T-helper 1 cell treated with Interleukin-12 subunit alpha and Interleukin-12 subunit beta and Interleukin-4 antibody, amounts not matched to agents 30 μg/mL and 1 μg/mL, for 36 hours (primary cell): ENCODE measurements around the gene CCL3.

Source experiments
- H3K27ac Mint-ChIP-seq: one replicate; pipeline ENCODE4 v1.8.0; 2021; ENCODE audit warnings: mild to moderate bottlenecking, mixed read lengths
- H3K27me3 Mint-ChIP-seq: one replicate; pipeline ENCODE4 v1.8.0; 2021; ENCODE audit warnings: low read depth, mixed read lengths
- H3K36me3 Mint-ChIP-seq: one replicate; pipeline ENCODE4 v1.8.0; 2021; ENCODE audit warnings: low read depth, mixed read lengths
- H3K4me1 Mint-ChIP-seq: one replicate; pipeline ENCODE4 v1.8.0; 2021; ENCODE audit warnings: low read depth, mixed read lengths
- H3K4me3 Mint-ChIP-seq: one replicate; pipeline ENCODE4 v1.8.0; 2021; ENCODE audit warnings: mild to moderate bottlenecking, moderate library complexity, mixed read lengths
- H3K9me3 Mint-ChIP-seq: one replicate; pipeline ENCODE4 v1.8.0; 2021; ENCODE audit warnings: mixed read lengths

CCL3 gene

DNA sequence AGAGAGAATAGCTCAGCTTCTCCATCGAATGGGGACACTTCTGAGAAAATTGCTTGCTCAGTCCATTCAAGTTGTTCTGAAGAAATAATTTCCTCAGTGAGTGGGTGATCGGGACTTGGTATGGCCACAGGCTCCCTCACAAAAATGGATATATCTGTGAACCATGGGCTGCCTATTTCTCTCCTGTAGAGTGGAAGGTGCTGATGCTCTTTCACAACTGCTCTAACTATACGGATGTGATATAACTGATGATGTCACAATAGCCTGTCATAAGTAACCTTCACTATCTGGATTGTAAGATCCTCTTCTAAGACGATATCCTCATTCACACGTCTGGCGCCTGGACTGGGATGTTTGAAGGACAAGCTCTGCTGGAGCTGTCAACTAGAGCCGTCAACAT is 30.5 kb downstream of the CCL3 start:
- H3K36me3 Mint-ChIP-seq = no peaks in the 10 kb centered on the region
- peaks cover 40% of the 10 kb centered on the region for H3K27me3 Mint-ChIP-seq
- H3K4me1 Mint-ChIP-seq = no peaks in the 10 kb centered on the region
- H3K27ac Mint-ChIP-seq = no peak overlapping the region
- no peak overlapping the region for H3K4me3 Mint-ChIP-seq
- H3K9me3 Mint-ChIP-seq = no peaks in the 10 kb centered on the region

DNA sequence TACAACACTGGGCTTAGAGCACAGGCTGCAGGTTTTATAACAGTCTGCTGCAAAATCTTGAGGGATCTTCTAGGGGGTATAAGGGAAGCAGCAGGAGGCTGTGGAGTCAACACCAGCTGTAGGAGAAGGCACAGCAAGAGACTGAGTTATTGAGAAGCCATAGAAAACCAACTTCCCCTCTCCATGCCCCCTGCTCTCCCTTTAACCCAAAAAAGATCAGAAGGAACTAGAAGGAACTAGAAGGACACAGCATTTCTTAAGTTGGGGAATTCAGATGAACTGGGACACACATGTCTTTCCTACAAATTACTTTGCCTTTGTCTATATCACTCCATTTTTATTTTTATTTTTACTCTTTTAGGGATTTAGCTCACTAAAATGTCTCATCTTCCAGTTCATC is 32.0 kb downstream of the CCL3 start:
- Mint-ChIP-seq H3K9me3 (no peaks in the 10 kb centered on the region), H3K27ac (no peak overlapping the region), H3K36me3 (no peaks in the 10 kb centered on the region), H3K4me1 (no peaks in the 10 kb centered on the region), H3K27me3 (peaks cover 36% of the 10 kb centered on the region), H3K4me3 (no peak overlapping the region)

DNA sequence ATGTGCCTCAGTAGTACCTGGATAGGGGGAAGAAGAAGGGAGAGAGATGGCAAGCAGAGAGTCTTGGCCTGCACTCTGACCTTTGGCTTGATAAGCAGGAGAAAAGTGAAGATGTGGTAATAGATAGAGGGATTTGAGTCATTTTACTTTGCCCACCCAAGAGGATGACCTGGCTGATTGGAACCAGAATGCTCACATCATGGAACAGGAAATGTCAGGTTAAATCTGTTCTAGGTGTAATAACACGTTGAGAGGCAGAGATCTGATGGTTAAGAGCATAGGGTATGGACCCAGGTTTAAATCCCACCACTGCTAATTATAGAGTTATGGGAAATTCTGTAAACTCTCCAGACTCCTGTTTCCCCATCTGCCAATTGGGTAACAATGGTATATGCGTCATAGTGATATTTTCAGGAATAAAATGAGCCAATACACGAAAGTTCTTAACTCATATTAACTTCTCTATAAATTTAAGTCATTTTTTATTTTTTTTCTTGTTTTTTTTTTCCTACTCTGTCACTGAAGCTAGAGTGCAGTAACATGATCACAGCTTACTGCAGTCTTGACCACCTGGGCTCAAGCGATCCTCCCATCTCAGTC is 33.9 kb downstream of the CCL3 start:
- Mint-ChIP-seq H3K4me1 (no peaks in the 10 kb centered on the region), H3K9me3 (peaks cover 7% of the 10 kb centered on the region), H3K27me3 (peaks cover 36% of the 10 kb centered on the region), H3K36me3 (no peaks in the 10 kb centered on the region), H3K4me3 (no peak overlapping the region), H3K27ac (no peak overlapping the region)

DNA sequence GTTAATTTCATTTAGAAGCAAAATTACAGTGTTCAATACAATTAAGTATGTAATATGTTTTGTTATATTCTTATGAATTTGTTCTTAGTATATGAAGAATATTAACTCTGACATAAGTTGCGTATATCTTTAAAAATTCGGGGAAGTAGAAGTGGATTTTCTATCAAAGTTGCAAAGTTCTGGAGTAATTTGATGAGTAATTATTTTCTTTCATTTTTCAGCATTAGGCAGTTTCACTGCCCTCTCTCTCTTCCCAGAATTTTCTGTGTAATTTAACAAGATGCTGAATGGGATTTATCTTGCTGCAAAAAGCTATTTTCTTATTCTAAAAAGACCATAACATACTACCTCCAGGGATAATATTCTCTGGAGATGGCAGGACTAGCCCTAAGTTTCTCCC is 34.8 kb downstream of the CCL3 start:
- Mint-ChIP-seq H3K36me3 (no peaks in the 10 kb centered on the region), H3K4me1 (no peaks in the 10 kb centered on the region), H3K27me3 (peaks cover 38% of the 10 kb centered on the region), H3K27ac (no peak overlapping the region), H3K9me3 (peaks cover 10% of the 10 kb centered on the region), H3K4me3 (no peak overlapping the region)

DNA sequence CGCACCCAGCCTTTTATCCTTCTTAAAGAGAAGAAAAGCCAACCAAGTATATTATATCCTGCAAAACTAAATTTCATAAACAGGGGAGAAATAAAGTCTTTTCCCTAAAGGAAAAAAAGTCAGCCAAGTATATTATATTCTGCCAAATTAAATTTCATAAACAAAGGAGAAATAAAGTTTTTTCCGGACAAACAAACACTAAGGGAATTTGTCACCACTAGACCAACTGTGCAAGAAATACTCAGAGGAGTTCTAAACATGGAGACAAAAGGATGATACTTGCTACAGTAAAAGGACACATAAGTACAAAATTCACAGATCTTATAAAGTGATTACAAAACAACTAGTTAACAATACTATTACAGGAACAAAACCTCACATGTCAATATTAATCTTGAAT is 40.3 kb downstream of the CCL3 start:
- Mint-ChIP-seq H3K9me3 (peaks cover 29% of the 10 kb centered on the region), H3K4me3 (no peak overlapping the region), H3K36me3 (no peaks in the 10 kb centered on the region), H3K4me1 (no peaks in the 10 kb centered on the region), H3K27ac (no peak overlapping the region), H3K27me3 (peaks cover 31% of the 10 kb centered on the region)

DNA sequence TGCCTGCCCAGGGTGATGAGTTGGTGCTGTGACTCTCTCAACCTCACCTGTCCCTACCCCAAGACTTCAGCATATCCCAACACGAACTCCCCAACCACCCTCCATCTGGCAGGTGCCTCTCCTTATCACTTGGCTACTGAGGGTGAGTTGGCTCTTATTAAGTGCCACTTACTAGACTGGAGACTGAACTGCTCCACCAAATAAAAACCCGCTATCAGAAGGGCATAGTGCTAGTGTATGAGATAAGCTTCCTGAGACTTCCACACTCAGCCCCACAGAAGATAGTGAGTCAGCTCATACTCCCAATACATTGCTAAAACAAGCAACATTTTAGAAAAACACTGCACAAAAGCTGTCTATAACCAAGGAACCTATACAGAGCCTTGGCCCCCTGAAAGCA is 41.9 kb downstream of the CCL3 start:
- Mint-ChIP-seq H3K9me3 (peaks cover 29% of the 10 kb centered on the region), H3K27me3 (peaks cover 35% of the 10 kb centered on the region), H3K36me3 (no peaks in the 10 kb centered on the region), H3K4me1 (no peaks in the 10 kb centered on the region), H3K4me3 (no peak overlapping the region), H3K27ac (no peak overlapping the region)
